Ascending aorta (tissue), 2 donors: ENCODE data around the gene KCTD19. TPM values are rescaled to one million over a fixed set of nuclear protein-coding genes. Genes with fewer than 3 reads are reported as not detected.

Experiments used
- DNase-seq, 2 donors: peaks; one replicate each; pipeline ENCODE4 v3.0.0-alpha.2; 2019; ENCODE audit warnings: low spot score in 2 of 2
- H3K27ac ChIP-seq, 2 donors: fragments of 200-600 bp; sonication (generic); one replicate each; pipeline ENCODE4 v1.5.1; 2016 to 2017; ENCODE audit warnings: mild to moderate bottlenecking in 1 of 2
- H3K27me3 ChIP-seq: fragments of 200-600 bp; sonication (generic); one replicate; pipeline ENCODE4 v1.5.1; 2017
- H3K36me3 ChIP-seq, 2 donors: fragments of 200-600 bp; sonication (generic); one replicate each; pipeline ENCODE4 v1.5.1; 2016
- H3K4me1 ChIP-seq, 2 donors: fragments of 200-600 bp; sonication (generic); one replicate each; pipeline ENCODE4 v1.5.1; 2016 to 2017; ENCODE audit warnings: mild to moderate bottlenecking in 1 of 2
- H3K4me3 ChIP-seq, 2 donors: fragments of 200-600 bp; sonication (generic); one replicate each; pipeline ENCODE4 v1.5.1; 2016 to 2017; ENCODE audit warnings: mild to moderate bottlenecking in 1 of 2
- H3K9me3 ChIP-seq, 2 donors: fragments of 200-600 bp; sonication (generic); one replicate each; pipeline ENCODE4 v1.5.1; 2016
- CTCF ChIP-seq, 3 experiments: fragments of 200-600 bp in 2 of 3; fragments of 450-650 bp in 1 of 3; sonication (generic) in 2 of 3; IDR thresholded peaks; one replicate each; pipeline ENCODE4 v1.5.1; 2016 to 2019; ENCODE audit warnings: antibody characterized with exemption in 3 of 3, mild to moderate bottlenecking in 1 of 3, moderate library complexity in 1 of 3
- intact Hi-C: fragments of 100-400 bp; cut with DNase I; formaldehyde crosslinking; loops from one replicate; pipeline ENCODE4 v1.15.1; 2023
- total RNA-seq: library from RNA; depleted of rRNA; stranded (reverse); fragments of >200 nt; gene quantifications from one replicate; pipeline ENCODE4 v1.1.0, GENCODE V29; 2016

The KCTD19 gene
- total RNA-seq, 1 donor from 2014 or later = not detected

GRCh38 chr16:67269766-67270165 is 56.8 kb downstream of the KCTD19 start:
- Histone ChIP-seq H3K9me3 (no peaks in the 10 kb centered on the region), H3K27me3 (no peaks in the 10 kb centered on the region), H3K36me3 (no peaks in the 10 kb centered on the region), H3K4me1 (no peaks in the 10 kb centered on the region), H3K27ac (no peak overlapping the region), H3K4me3 (no peak overlapping the region)
- DNase-seq = no peak
- intact Hi-C loops = no loop called here
- TF ChIP-seq CTCF (IDR thresholded peaks at IDR 0.05) = no peak

- intact Hi-C loops = no loop called here
- H3K36me3 ChIP-seq = no peaks in the 10 kb centered on the region
- no peak overlapping the region for H3K4me3 ChIP-seq
- no peaks in the 10 kb centered on the region for H3K4me1 ChIP-seq
- no peak for TF ChIP-seq CTCF (IDR thresholded peaks at IDR 0.05)
- no peaks in the 10 kb centered on the region for H3K9me3 ChIP-seq
- DNase-seq = peak in 1 of 2 donors; percentile 84
- no peaks in the 10 kb centered on the region for H3K27me3 ChIP-seq
- no peak overlapping the region for H3K27ac ChIP-seq
Measured at GRCh38 chr16:67268136-67268579, 58.4 kb downstream of the KCTD19 start.

- no peak for DNase-seq
- H3K27ac ChIP-seq = no peak overlapping the region
Measured at GRCh38 chr16:67265834-67266233, 60.7 kb downstream of the KCTD19 start.

GRCh38 chr16:67264866-67265265 is 61.7 kb downstream of the KCTD19 start:
- Histone ChIP-seq H3K4me3 (no peak overlapping the region), H3K36me3 (no peaks in the 10 kb centered on the region), H3K4me1 (no peaks in the 10 kb centered on the region), H3K27ac (no peak overlapping the region), H3K27me3 (no peaks in the 10 kb centered on the region), H3K9me3 (no peaks in the 10 kb centered on the region)
- no peak for TF ChIP-seq CTCF (IDR thresholded peaks at IDR 0.05)
- intact Hi-C loops = no loop called here
- DNase-seq = no peak

More at GRCh38 chr16:67265834-67266233, 60.7 kb downstream of the KCTD19 start:
- no peak overlapping the region for H3K4me3 ChIP-seq
- no peaks in the 10 kb centered on the region for H3K36me3 ChIP-seq
- no peak for TF ChIP-seq CTCF (IDR thresholded peaks at IDR 0.05)
- H3K4me1 ChIP-seq = no peaks in the 10 kb centered on the region
- H3K9me3 ChIP-seq = no peaks in the 10 kb centered on the region
- intact Hi-C loops = no loop called here
- H3K27me3 ChIP-seq = no peaks in the 10 kb centered on the region

GRCh38 chr16:67264277-67264676 is 62.3 kb downstream of the KCTD19 start:
- Histone ChIP-seq H3K36me3 (no peaks in the 10 kb centered on the region), H3K4me3 (no peak overlapping the region), H3K4me1 (no peaks in the 10 kb centered on the region), H3K9me3 (no peaks in the 10 kb centered on the region), H3K27me3 (no peaks in the 10 kb centered on the region), H3K27ac (no peak overlapping the region)
- no peak for DNase-seq
- TF ChIP-seq CTCF (IDR thresholded peaks at IDR 0.05) = no peak
- intact Hi-C loops = no loop called here

- no peaks in the 10 kb centered on the region for H3K4me1 ChIP-seq
- no peak overlapping the region for H3K27ac ChIP-seq
- H3K4me3 ChIP-seq = no peak overlapping the region
- no peak for TF ChIP-seq CTCF (IDR thresholded peaks at IDR 0.05)
- DNase-seq = no peak
- H3K9me3 ChIP-seq = no peaks in the 10 kb centered on the region
- H3K36me3 ChIP-seq = no peaks in the 10 kb centered on the region
- intact Hi-C loops = no loop called here
- no peaks in the 10 kb centered on the region for H3K27me3 ChIP-seq
Measured at GRCh38 chr16:67263201-67263600, 63.3 kb downstream of the KCTD19 start.
